ENCODE data around the gene DDX28.
A peak's percentile ranks its signal among the peaks of the same experiment; 100 is the strongest.
"Not testable (repeated sequence)": the region's sequence is repeated elsewhere in the genome, so short reads cannot be mapped to it uniquely, and the experiment has no call there.

The DDX28 gene

GRCh38 chr16:68022278-68022727 is 729 bp downstream of the DDX28 start:
- no peak for DNase-seq (ENCODE audit: low read depth)
- TF ChIP-seq, protein P1, sequence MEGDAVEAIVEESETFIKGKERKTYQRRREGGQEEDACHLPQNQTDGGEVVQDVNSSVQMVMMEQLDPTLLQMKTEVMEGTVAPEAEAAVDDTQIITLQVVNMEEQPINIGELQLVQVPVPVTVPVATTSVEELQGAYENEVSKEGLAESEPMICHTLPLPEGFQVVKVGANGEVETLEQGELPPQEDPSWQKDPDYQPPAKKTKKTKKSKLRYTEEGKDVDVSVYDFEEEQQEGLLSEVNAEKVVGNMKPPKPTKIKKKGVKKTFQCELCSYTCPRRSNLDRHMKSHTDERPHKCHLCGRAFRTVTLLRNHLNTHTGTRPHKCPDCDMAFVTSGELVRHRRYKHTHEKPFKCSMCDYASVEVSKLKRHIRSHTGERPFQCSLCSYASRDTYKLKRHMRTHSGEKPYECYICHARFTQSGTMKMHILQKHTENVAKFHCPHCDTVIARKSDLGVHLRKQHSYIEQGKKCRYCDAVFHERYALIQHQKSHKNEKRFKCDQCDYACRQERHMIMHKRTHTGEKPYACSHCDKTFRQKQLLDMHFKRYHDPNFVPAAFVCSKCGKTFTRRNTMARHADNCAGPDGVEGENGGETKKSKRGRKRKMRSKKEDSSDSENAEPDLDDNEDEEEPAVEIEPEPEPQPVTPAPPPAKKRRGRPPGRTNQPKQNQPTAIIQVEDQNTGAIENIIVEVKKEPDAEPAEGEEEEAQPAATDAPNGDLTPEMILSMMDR (conservative IDR thresholded peaks at IDR 0.05; ENCODE audit: low read depth, low read length), result no peak
- H3K4me3 ChIP-seq (ENCODE audit: low read depth, low read length), result peak overlapping the region; percentile 99

DNA sequence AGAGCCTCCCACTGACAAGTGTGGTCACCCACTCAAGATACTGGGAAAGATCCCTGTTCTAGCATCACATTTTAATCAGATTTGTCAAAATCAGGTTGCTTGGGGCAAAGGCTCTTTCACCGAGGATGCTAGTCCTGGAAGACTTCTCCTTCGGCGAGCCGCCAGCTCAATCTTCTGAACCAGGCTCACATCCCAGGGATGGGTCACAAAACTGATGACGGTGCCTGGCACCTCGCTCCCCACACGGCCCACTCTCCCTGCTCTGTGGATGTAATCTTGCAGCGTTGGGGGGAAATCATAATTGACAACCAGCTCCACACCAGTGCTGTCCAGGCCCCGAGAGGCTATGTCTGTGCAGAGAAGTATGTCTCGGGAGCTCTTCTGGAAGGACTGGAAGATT is 1.5 kb downstream of the DDX28 start:
- no peak for DNase-seq (ENCODE audit: low read depth)
- no peak overlapping the region for H3K4me3 ChIP-seq (ENCODE audit: low read depth, low read length)
- TF ChIP-seq, protein P1 (conservative IDR thresholded peaks at IDR 0.05; ENCODE audit: low read depth, low read length), result no peak

DNA sequence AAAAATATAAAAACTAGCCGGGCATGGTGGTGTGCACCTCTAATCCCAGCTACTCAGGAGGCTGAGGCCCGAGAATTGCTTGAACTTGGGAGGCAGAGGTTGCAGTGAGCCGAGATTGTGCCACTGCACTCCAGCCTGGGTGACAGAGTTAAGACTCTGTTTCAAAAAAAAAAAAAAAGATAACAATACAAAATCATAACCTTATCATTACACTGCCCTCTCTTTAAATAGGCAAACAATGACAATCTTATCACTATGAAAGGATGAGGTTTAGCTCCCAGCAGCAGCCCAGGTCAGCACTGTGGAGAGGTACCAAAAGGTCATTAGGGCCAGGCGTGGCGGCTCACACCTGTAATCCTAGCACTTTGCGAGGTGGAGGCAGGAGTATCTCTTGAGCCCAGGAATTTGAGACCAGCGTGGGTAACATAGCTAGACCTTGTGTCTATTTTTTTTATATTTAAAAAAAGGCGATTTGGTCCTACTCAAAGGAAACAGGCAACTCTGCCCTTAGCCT is 3.8 kb downstream of the DDX28 start:
- no peak for DNase-seq (ENCODE audit: low read depth)
- TF ChIP-seq, protein P1 (conservative IDR thresholded peaks at IDR 0.05; ENCODE audit: low read depth, low read length), result no peak
- no peak overlapping the region for H3K4me3 ChIP-seq (ENCODE audit: low read depth, low read length)

DNA sequence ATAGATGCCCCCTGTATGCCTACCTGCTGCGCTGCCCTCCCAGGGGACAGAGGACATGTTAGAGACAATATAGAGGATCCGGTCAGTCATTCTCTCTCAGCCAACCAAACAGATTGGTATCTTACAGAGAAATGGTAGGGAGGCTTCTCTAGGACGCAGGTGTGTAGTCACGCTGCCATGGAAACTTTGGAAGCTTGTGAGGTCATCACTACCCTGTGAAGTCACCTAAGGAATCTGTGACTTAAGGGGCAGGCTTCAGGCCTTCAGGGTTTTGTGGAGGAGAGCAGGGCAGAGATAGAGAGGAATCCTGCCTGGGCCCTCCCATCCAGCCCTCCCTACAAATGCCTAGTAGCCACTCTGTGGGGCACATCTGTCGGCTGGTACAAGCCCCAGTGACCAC is 7.4 kb downstream of the DDX28 start, which contains the start of gene DPEP2NB:
DPEP2NB (minus strand) TSS at position 231 of the 400 bp plus-strand sequence; CDS start at position 90, 141 bp downstream.
- no peak for DNase-seq (ENCODE audit: low read depth)
- H3K4me3 ChIP-seq (ENCODE audit: low read depth, low read length), result no peak within 1 kb of the TSS
- TF ChIP-seq, protein P1 (conservative IDR thresholded peaks at IDR 0.05; ENCODE audit: low read depth, low read length), result no peak

DNA sequence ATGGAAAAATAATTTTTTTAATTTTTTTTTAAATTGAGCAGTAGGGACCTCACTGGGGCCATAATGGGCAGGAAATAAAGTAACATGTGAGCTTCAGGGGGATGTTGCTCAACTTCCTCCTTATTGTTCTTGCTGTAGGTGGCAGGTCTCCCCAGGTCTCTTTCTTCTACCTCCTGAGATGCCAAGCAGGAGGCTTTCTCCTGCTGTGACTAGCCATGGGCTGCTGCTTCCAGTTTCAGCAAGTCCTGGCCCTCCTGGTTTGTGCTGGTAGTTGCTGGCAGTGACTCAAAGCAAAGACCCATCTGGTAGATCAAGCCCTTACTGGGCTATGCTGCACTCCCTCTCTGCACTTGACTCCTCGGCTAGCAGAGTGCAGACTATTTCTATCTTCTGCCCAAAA is 9.6 kb downstream of the DDX28 start:
- no peak for DNase-seq (ENCODE audit: low read depth)

GRCh38 chr16:68009872-68010271 is 13.2 kb downstream of the DDX28 start:
- H3K4me3 ChIP-seq (ENCODE audit: low read depth, low read length); DNase-seq (ENCODE audit: low read depth): not testable (repeated sequence)

More for the DNA sequence above, 9.6 kb downstream of the DDX28 start:
- H3K4me3 ChIP-seq (ENCODE audit: low read depth, low read length), result no peak overlapping the region
- TF ChIP-seq, protein P1 (conservative IDR thresholded peaks at IDR 0.05; ENCODE audit: low read depth, low read length), result no peak

GRCh38 chr16:68009157-68009735 is 13.8 kb downstream of the DDX28 start:
- no peak overlapping the region for H3K4me3 ChIP-seq (ENCODE audit: low read depth, low read length)
- DNase-seq (ENCODE audit: low read depth), result no peak
- TF ChIP-seq, protein P1 (conservative IDR thresholded peaks at IDR 0.05; ENCODE audit: low read depth, low read length), result no peak
